ENCODE data around the gene STRIP1.
"Not testable (repeated sequence)": the region's sequence is repeated elsewhere in the genome, so short reads cannot be mapped to it uniquely, and the experiment has no call there.

Gene STRIP1

GRCh38 chr1:110008971-110009565, 25.4 kb upstream of the STRIP1 start:
- DNase-seq: no peak

DNA sequence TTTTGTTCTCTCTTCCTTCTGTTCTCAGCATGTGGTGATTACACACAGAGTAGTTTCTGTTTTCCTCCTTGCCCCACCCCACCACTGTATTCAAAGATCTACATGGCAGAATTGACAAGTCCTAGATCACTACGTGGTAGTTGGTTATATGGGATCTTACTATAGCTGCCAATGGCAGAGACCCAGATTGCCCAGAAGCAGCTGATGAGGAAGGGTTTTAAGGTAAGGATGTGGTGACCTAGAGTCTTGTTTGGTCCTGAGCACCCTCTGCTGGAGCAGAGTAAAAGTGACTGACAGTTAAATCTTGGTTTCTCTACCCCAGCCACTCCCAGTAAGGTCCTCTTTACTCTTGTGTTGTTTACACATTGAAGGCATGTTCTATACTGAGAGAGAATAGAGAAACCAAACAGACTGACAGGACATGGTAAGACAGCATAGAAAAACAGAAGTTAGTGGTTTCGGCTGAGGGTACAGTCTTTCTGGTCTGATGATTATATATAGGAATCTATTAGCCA, 22.8 kb upstream of the STRIP1 start:
- no peak for DNase-seq

- DNase-seq: no peak
Measured at GRCh38 chr1:110012100-110012780, 22.2 kb upstream of the STRIP1 start.

GRCh38 chr1:110017792-110018191, 16.6 kb upstream of the STRIP1 start:
- no peak for DNase-seq

- no peak for DNase-seq
Measured at GRCh38 chr1:110018396-110018795, 16.0 kb upstream of the STRIP1 start.

DNA sequence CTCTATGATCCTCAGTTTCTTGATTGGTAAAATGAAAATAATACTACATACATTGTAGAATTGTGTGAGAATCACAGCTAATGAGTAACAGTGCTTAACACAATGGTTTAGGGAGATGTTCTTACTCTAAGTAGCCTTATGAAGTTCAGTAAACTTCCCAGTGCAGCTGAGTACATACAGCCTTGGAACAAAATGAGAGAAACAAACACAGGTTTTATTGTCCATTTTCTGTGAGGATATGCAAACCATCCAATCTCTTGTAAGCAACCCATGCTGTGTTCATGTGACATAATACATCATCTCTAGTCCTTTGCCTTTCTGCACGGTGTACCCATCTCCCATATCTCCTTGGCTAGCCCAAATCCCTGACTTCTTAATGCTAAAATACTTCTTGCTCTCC, 14.7 kb upstream of the STRIP1 start:
- no peak for DNase-seq

GRCh38 chr1:110021285-110021684, 13.1 kb upstream of the STRIP1 start:
- DNase-seq: no peak

DNA sequence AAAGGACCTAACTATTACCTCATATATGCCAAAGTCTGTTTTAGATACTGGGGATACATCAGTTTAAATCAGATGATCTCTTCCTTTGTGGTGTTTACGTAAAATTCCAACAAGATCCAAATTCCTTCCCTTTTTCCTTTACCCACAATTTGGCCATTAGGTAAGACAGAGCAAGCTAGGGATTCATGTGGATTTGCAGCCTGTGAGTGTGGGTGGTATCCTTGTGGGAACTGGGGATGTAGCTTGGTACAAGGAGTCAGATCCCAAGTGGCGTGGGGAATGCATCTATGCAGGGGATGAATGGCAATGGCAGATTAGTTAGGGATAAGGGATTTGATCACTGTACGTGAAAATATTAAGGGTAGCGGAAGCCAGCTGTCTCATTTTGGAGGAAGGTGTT, 9.8 kb upstream of the STRIP1 start:
- no peak for DNase-seq

GRCh38 chr1:110030687-110031086, 3.7 kb upstream of the STRIP1 start:
- not testable (repeated sequence) for DNase-seq

- no peak for DNase-seq
Measured at GRCh38 chr1:110032327-110032726, 2.1 kb upstream of the STRIP1 start.

DNA sequence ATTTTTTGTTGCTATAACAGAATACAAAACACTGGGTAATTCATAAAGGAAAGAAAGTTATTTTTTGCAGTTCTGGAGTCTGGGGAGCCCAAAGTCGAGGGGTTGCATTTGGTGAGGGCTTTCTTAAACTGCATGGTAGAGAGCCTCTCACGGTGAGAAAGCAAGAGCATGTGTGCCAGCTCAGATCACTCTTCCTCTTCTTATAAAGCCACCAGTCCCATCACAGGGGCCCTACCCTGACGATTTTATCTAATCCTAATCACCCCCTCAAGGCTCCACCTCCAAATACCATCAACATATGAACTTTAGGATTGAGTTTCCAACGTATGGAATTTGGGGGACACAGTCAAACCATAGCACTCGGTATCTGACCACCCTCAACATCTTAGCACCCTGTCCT, 1.0 kb upstream of the STRIP1 start:
- no peak for DNase-seq

DNA sequence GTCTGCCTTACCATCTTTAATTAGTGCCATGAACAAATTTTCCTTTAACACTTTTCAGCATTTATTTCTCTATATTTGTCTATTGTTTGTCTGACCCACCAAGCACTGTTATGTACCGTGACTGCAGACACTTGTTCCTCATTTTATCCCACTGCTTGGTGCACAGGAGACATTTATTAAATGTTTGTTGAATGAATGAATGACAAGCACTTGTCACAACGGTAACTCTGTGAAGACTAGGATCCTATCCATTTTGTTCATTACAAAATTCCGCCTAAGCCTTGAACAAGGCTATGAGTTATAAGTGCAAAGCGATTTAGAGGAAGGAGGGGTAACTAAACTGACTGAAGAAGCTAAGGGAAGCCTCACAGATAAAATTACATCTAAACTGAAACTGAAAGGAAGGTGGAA, 379 bp upstream of the STRIP1 start:
- DNase-seq: no peak

DNA sequence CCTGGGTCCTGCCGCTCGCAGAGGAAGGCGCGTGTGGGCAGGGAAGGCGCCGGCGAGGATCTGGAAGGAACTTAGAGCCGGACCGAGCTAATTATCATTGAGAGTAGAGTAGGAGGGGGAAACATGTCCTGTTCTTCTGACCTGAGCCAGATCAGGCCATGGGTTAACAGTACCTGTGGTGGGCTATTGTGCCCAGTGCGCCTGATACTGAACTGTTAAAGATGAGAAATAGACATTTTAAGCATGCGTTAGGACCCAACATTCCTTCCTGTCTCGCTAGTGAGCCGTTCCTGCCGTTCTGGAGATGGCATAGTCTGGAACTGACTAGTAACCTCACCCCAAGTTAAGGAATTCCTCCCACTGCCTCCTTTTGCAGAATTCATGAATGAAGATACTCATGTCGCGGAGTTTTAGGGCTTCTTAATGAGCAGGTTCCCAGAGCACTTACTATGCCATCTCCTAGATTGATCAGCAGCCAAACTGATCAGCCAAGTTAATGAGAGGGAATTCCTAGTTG, 870 bp downstream of the STRIP1 start:
- no peak for DNase-seq

DNA sequence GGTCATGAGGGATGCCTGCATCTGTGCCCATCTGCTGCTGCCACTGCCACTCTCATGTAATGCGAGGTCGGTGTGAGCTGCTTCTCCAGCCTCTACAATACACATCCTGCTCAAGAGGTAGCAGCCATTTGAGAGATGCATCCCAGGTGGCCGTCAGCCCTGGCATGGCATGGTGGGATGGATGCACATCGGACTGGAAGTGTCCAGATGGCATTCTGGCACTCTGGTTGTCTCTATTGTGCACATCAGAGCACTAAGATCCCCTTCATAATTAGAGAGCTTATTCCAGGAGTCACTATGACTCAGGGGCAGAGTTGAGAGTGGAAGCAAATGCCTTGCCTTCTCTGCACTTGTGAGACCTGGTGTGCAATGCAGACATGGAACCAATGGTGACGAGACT, 3.8 kb downstream of the STRIP1 start:
- no peak for DNase-seq

DNA sequence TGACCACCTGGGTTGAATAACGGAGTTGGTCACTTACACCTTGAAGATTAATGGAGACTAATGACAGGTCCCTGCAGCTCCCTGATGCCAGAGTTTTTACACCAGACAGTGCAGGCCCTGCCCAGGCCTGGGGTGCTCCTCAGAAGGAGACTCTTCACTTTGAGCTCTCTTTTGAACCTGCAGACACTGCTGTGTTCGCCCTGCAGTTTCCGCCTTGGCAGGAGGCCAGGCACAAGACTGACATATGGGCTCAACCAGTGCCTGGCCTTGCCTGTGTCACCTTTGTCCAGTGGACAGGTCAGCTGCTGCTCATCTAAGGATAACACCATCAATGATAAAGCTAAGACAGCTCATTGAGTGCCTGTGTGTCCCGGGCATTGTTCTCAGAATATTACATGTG, 5.2 kb downstream of the STRIP1 start:
- no peak for DNase-seq

DNA sequence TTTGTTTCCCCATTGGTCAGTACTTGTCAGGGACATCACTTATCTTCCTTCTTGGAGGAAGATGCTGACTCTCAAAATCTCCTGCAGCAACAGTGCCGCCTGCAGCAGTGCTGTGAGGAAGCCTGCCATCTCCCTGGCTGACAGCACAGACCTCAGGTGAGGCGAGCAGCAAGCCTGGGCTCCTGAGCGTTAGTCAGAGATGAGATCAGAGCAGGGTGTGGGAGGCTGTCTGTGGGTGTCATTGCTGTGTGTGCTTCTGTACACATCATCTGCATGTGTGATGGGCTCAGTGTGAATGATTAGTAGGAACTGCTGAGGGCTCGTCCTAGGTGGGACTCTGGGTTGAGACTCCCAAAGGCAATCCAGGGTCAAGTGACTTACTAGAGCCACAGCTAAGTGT, 6.1 kb downstream of the STRIP1 start:
- no peak for DNase-seq

DNA sequence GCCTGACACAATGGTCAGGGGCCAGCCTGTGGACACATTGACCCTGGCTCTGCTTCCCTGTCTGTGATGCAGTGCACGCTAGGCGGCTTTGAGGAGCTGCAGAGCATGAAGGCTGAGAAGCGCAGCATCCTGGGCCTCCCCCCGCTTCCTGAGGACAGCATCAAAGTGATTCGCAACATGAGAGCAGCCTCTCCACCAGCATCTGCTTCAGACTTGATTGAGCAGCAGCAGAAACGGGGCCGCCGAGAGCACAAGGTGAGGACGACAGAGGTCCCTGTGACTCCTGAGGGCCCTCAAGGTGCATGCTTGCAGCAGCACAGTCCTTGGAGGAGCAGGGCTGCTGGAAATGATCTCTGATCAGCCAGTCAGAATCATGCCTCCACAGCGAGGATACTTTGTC, 8.6 kb downstream of the STRIP1 start:
- DNase-seq: no peak

DNA sequence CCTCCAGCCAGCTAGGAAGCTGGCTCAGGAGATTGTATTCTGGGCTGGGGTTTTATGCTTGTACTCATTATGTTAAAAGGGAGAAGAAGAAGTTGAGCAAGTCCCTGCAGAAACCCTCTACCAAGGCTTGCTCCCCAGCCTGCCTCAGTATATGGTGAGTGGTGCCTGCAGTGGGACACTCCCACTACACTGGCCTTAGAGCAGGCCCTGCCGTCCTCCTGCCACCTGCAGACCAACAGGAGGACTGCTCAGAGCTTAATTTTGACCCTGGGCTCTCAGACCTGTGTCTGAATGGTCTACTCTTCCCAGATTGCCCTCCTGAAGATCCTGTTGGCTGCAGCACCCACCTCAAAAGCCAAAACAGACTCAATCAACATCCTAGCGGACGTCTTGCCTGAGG, 13.0 kb downstream of the STRIP1 start:
- DNase-seq: no peak

DNA sequence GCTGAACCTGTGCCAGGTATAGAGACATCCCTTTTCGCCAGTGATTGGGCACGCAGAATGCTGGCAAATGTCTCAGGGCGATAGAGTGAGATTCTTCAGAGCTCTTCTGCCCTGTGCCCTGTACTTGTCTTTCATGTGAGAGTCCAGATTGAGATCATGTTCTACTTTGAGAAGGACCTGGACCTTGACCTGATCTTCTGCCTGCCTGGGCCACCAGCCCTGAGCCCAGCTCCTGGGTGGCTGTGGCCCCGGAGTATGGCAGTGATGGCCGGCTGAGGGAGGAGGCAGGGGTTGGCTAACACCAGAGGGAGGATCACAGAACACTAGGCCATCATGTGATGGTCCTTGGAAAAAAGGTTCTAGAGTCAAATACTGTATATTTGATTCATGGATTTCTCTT, 13.8 kb downstream of the STRIP1 start:
- no peak for DNase-seq

- DNase-seq: no peak
Measured at GRCh38 chr1:110048923-110049601, 14.6 kb downstream of the STRIP1 start.

DNA sequence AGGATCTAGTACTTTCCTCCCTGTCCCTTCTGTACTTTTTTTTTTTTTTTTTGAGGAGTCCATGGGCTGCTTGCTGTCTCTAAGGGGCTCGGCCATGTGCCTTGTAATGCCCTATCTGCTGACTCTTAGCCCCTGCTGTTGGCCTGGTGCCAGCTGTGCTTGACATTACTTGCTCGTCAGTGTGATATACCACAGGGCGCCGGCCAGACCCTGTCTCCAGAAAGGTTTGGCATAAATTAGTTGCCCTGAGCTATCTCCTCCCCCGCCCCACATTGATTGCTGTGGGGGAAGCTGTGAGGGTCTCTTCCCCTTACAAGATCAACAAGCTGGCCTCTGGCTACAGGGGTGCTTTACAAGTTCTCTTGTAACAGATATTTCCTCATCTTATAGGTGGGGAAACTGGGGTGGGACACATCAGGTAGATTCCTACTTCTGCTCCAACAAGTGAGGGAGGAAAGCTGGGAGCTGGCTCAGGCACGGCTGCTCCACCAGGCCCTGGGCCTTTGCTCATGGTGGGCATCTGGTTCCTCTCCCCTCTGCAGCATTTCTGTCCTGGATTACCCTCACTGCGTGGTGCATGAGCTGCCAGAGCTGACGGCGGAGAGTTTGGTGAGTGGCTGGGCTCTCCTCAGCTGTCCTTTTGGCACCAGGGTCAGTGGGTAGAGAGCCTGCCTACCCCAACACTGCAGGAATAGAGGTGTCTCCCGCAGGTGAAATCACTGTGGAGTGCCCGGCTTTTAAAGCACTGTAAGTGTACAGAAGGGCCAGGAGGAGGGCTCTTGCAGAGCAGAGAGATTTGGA, 15.6 kb downstream of the STRIP1 start:
- no peak for DNase-seq

- no peak for DNase-seq
Measured at GRCh38 chr1:110050602-110051261, 16.3 kb downstream of the STRIP1 start.

GRCh38 chr1:110051262-110051648, 16.8 kb downstream of the STRIP1 start:
- no peak for DNase-seq

Data from right forelimb (tissue), 1 donor.